GM18499 (cell line): Measurements from ENCODE around the gene GRIN2D.
"Not testable (repeated sequence)": the region's sequence is repeated elsewhere in the genome, so short reads cannot be mapped to it uniquely, and the experiment has no call there.

ENCODE experiments used
- ATAC-seq: cut with Tn5 transposase; IDR thresholded peaks from one replicate; pipeline ENCODE4 v1.9.1; 2021; ENCODE audit warnings: moderate number of reproducible peaks; ENCODE audit not compliant: insufficient read depth, unreplicated experiment

The GRIN2D gene

GRCh38 chr19:48370955-48371354 lies 22.5 kb upstream of the GRIN2D start:
- ATAC-seq, result no peak

- ATAC-seq, result no peak
Measured at GRCh38 chr19:48371367-48371766, 22.1 kb upstream of the GRIN2D start.

DNA sequence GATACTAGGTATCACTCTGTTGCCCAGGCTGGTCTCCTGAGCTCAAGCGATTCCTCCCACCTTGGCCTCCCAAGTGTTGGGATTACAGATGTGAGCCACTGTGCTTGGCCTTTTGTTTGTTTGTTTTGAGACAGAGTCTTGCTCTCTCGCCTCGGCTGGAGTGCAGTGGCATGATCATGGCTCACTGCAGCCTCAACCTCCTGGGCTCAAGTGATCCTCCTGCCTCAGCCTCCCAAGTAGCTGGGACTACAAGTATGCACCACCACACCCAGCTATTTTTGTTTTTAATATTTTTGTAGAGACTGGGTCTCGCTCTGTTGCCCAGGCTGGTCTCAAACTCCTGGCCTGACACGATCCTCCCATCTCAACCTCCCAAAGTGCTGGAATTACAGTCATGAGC lies 21.7 kb upstream of the GRIN2D start:
- not testable (repeated sequence) for ATAC-seq

- no peak for ATAC-seq
Measured at GRCh38 chr19:48372904-48373303, 20.6 kb upstream of the GRIN2D start.

DNA sequence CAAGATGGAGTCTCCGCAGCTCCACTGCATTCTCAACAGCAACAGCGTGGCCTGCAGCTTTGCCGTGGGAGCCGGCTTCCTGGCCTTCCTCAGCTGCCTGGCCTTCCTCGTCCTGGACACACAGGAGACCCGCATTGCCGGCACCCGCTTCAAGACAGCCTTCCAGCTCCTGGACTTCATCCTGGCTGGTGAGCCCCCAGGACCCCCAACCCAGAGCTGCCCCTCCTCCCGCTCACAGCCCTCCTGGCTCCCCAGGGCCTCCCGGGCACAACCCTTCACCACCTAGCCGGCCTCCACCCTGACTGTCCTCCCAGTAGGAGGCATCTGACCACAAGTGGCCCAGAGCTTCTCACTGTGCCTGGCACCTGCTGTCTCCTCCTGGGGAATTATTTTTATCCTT lies 19.9 kb upstream of the GRIN2D start:
- ATAC-seq, result no peak

GRCh38 chr19:48378194-48378570 lies 15.3 kb upstream of the GRIN2D start:
- no peak for ATAC-seq

GRCh38 chr19:48379058-48379457 lies 14.4 kb upstream of the GRIN2D start:
- no peak for ATAC-seq

GRCh38 chr19:48381178-48381950 lies 12.1 kb upstream of the GRIN2D start:
- ATAC-seq, result no peak

DNA sequence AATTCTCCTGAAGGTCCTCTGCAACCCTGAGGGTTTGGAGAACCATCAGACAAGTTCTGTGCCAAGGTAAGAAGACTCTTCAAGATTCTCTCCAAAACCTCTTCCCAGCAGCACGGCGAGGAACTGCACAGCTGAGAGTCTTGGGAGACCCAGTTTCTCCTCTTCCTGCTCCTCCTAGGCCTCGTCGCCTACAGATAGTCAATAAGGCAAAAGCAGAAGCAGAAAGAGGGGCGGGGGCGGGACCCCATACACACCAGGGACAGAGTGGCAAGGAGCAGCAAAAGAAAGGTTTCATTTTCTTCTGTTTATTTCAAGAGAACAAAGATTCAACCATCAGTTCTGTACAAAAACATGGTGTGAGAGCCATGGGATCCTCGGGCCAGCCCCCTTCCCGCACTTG lies 11.2 kb upstream of the GRIN2D start:
- ATAC-seq, result no peak

GRCh38 chr19:48385461-48386087 lies 7.9 kb upstream of the GRIN2D start:
- no peak for ATAC-seq

GRCh38 chr19:48386981-48387380 lies 6.5 kb upstream of the GRIN2D start:
- no peak for ATAC-seq

- no peak for ATAC-seq
Measured at GRCh38 chr19:48390188-48391099, 3.0 kb upstream of the GRIN2D start.

- no peak for ATAC-seq
Measured at GRCh38 chr19:48391100-48392005, 2.1 kb upstream of the GRIN2D start, which contains the start of gene KDELR1. KDELR1 (minus strand) TSS chr19:48391551; CDS start chr19:48391358, 193 bp downstream.

- ATAC-seq, result not testable (repeated sequence)
Measured at GRCh38 chr19:48392006-48392344, 1.5 kb upstream of the GRIN2D start.

DNA sequence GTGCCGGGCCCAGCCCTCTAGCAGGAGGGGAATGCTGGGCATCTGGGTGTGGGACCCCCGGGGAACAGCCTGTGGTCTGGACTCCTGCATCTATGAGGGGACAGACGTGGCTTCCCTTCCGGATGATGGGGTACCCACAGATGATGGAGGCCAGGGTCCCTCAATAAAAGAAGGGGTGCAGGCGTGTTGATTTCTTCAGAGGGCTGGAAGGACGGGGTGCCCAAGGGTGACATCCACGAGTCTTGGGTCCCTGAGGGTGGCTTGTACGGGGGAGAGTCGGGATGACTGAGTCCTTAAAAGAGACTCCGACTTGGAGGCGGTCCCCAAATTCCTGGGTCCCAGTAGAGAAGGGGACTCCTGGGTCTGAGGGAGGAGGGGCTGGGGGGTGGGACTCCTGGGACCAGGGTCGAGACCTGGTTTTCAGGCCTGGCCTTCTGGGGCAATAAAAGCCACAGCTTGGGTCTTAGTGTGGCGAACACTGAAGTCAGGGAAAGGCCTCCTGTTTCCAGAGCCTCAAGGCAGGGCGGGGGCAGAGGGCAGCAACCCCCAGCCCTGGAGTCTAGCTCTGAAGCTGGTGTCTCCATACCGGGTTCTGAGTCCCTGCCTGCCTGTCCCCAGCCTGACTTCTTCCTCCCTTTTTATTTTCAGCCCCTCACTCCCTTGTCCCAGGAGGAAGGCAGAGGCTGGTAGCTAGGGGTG lies 459 bp upstream of the GRIN2D start:
- no peak for ATAC-seq

- no peak for ATAC-seq
Measured at GRCh38 chr19:48394331-48395169, 1.1 kb downstream of the GRIN2D start.

- ATAC-seq, result no peak
Measured at GRCh38 chr19:48395170-48395455, 1.6 kb downstream of the GRIN2D start.

- ATAC-seq, result no peak
Measured at GRCh38 chr19:48395499-48395898, 2.0 kb downstream of the GRIN2D start.
